OCI-LY1 (cell line): ENCODE measurements around the gene CPXM2.

Experiments used
- H2AFZ ChIP-seq: fragments of 200-600 bp; sonication (generic), shearing (Covaris generic); 2 replicates; pipeline ENCODE4 v1.6.0; 2014; ENCODE audit warnings: antibody characterized with exemption, mild to moderate bottlenecking, low read length
- H3F3A ChIP-seq: fragments of 200-600 bp; sonication (generic), shearing (Covaris generic); 2 replicates; pipeline ENCODE4 v1.6.0; 2014; ENCODE audit warnings: mild to moderate bottlenecking, antibody characterized with exemption, low read length, moderate library complexity; ENCODE audit not compliant: insufficient read depth
- H3K27ac ChIP-seq: fragments of 200-600 bp; sonication (generic); 2 replicates; pipeline ENCODE4 v1.5.1; 2014; ENCODE audit warnings: low read length, mixed run types, mild to moderate bottlenecking, low read depth; ENCODE audit not compliant: poor library complexity, severe bottlenecking
- H3K27me3 ChIP-seq: fragments of 200-600 bp; sonication (generic); 2 replicates; pipeline ENCODE4 v1.6.0; 2014; ENCODE audit warnings: antibody characterized with exemption, mild to moderate bottlenecking, low read length, moderate library complexity; ENCODE audit not compliant: insufficient read depth
- H3K36me3 ChIP-seq: fragments of 200-600 bp; sonication (generic); 2 replicates; pipeline ENCODE4 v1.6.1; 2014; ENCODE audit warnings: mild to moderate bottlenecking, antibody characterized with exemption, low read length, moderate library complexity, mixed read lengths; ENCODE audit not compliant: insufficient read depth
- H3K4me1 ChIP-seq: fragments of 200-600 bp; sonication (generic); 2 replicates; pipeline ENCODE4 v1.5.1; 2014; ENCODE audit warnings: mild to moderate bottlenecking, low read length, moderate library complexity; ENCODE audit not compliant: insufficient read depth, severe bottlenecking
- H3K4me2 ChIP-seq: fragments of 200-600 bp; sonication (generic), shearing (Covaris generic); 2 replicates; pipeline ENCODE4 v1.6.1; 2014; ENCODE audit warnings: low read length
- H3K4me3 ChIP-seq: fragments of 200-600 bp; sonication (generic); 2 replicates; pipeline ENCODE4 v1.5.1; 2014; ENCODE audit warnings: low read length, low read depth, mild to moderate bottlenecking, mixed read lengths; ENCODE audit not compliant: poor library complexity, severe bottlenecking
- H3K79me2 ChIP-seq: fragments of 200-600 bp; shearing (Covaris generic); 2 replicates; pipeline ENCODE4 v1.6.1; 2016; ENCODE audit warnings: mixed run types, low read length, mixed read lengths; ENCODE audit not compliant: insufficient read depth
- H3K9ac ChIP-seq: fragments of 200-600 bp; sonication (generic), shearing (Covaris generic); 2 replicates; pipeline ENCODE4 v1.6.1; 2014; ENCODE audit warnings: mild to moderate bottlenecking, low read length, mixed read lengths
- H3K9me2 ChIP-seq: fragments of 200-600 bp; sonication (generic), shearing (Covaris generic); 2 replicates; pipeline ENCODE4 v1.6.1; 2014; ENCODE audit warnings: low read depth, mild to moderate bottlenecking, low read length, mixed read lengths
- H3K9me3 ChIP-seq: fragments of 200-600 bp; shearing (Covaris generic); 2 replicates; pipeline ENCODE4 v1.6.1; 2014; ENCODE audit warnings: low read length, mixed read lengths
- H4K20me1 ChIP-seq: fragments of 200-600 bp; sonication (generic), shearing (Covaris generic); 2 replicates; pipeline ENCODE4 v1.6.0; 2016; ENCODE audit warnings: mild to moderate bottlenecking, low read length; ENCODE audit not compliant: insufficient read depth
- CTCF ChIP-seq: fragments of 200-600 bp; sonication (generic), shearing (Covaris generic); IDR thresholded peaks from 2 replicates; pipeline ENCODE4 v1.5.1; 2017; ENCODE audit warnings: mild to moderate bottlenecking, antibody characterized with exemption, low read length, moderate library complexity, mixed read lengths
- EZH2 ChIP-seq: fragments of 200-600 bp; sonication (generic), shearing (Covaris generic); IDR thresholded peaks from 2 replicates; pipeline ENCODE4 v1.8.0; 2017; ENCODE audit warnings: borderline replicate concordance, mixed run types, mild to moderate bottlenecking, antibody characterized with exemption, low read length, moderate library complexity, mixed read lengths

Gene CPXM2

GRCh38 chr10:123760356-123761037, 131.1 kb downstream of the CPXM2 start:
- no peaks in the 10 kb centered on the region for H3K9me2 ChIP-seq
- no peak for TF ChIP-seq EZH2
- TF ChIP-seq CTCF, result no peak
- no peaks in the 10 kb centered on the region for H4K20me1 ChIP-seq
- H3K27ac ChIP-seq, result no peak overlapping the region
- H3K4me3 ChIP-seq, result no peak overlapping the region
- H2AFZ ChIP-seq, result no peak overlapping the region
- H3K9ac ChIP-seq, result no peak overlapping the region
- no peaks in the 10 kb centered on the region for H3K27me3 ChIP-seq
- H3F3A ChIP-seq, result no peaks in the 10 kb centered on the region
- H3K4me2 ChIP-seq, result no peak overlapping the region
- no peaks in the 10 kb centered on the region for H3K4me1 ChIP-seq
- H3K9me3 ChIP-seq, result no peaks in the 10 kb centered on the region
- no peaks in the 10 kb centered on the region for H3K79me2 ChIP-seq
- H3K36me3 ChIP-seq, result no peaks in the 10 kb centered on the region

GRCh38 chr10:123759501-123760031, 132.0 kb downstream of the CPXM2 start:
- Histone ChIP-seq H3K36me3 (no peaks in the 10 kb centered on the region), H3K4me2 (no peak overlapping the region), H3K4me1 (no peaks in the 10 kb centered on the region), H3K9ac (no peak overlapping the region), H3K9me2 (no peaks in the 10 kb centered on the region), H3K9me3 (no peaks in the 10 kb centered on the region), H3F3A (no peaks in the 10 kb centered on the region), H3K79me2 (no peaks in the 10 kb centered on the region), H2AFZ (no peak overlapping the region), H3K4me3 (no peak overlapping the region), H3K27me3 (no peaks in the 10 kb centered on the region), H4K20me1 (no peaks in the 10 kb centered on the region), H3K27ac (no peak overlapping the region)
- no peak for TF ChIP-seq EZH2
- TF ChIP-seq CTCF, result no peak

GRCh38 chr10:123759041-123759440, 132.6 kb downstream of the CPXM2 start:
- H3K4me2 ChIP-seq, result no peak overlapping the region
- H3K4me3 ChIP-seq, result no peak overlapping the region
- H3K9me3 ChIP-seq, result no peaks in the 10 kb centered on the region
- H2AFZ ChIP-seq, result no peak overlapping the region
- TF ChIP-seq CTCF (no peak), EZH2 (no peak)
- H3K79me2 ChIP-seq, result no peaks in the 10 kb centered on the region
- H3K4me1 ChIP-seq, result no peaks in the 10 kb centered on the region
- no peaks in the 10 kb centered on the region for H3K27me3 ChIP-seq
- no peaks in the 10 kb centered on the region for H3K9me2 ChIP-seq
- no peak overlapping the region for H3K27ac ChIP-seq
- no peaks in the 10 kb centered on the region for H4K20me1 ChIP-seq
- no peaks in the 10 kb centered on the region for H3F3A ChIP-seq
- no peaks in the 10 kb centered on the region for H3K36me3 ChIP-seq
- H3K9ac ChIP-seq, result no peak overlapping the region
